MM.1S (cell line): Measurements from ENCODE around the gene C10orf88.

Experiments used
- DNase-seq: peaks from one replicate; pipeline ENCODE4 v3.0.0-alpha.2; 2015
- H2AFZ ChIP-seq: fragments of 300-600 bp; sonication (generic); 2 replicates; pipeline ENCODE4 v1.6.0; 2016; ENCODE audit warnings: antibody characterized with exemption, low read length
- H3F3A ChIP-seq: fragments of 300-600 bp; sonication (generic); 2 replicates; pipeline ENCODE4 v1.6.1; 2016; ENCODE audit warnings: mild to moderate bottlenecking, antibody characterized with exemption, low read length, moderate library complexity, mixed read lengths; ENCODE audit not compliant: insufficient read depth
- H3K27ac ChIP-seq: fragments of 300-600 bp; sonication (generic); 2 replicates; pipeline ENCODE4 v1.5.1; 2016; ENCODE audit warnings: mild to moderate bottlenecking, low read length
- H3K27me3 ChIP-seq: fragments of 300-600 bp; sonication (generic); replicated peaks from 2 replicates; pipeline ENCODE4 v1.6.0; 2016; ENCODE audit warnings: low read length; ENCODE audit not compliant: insufficient read depth
- H3K36me3 ChIP-seq: fragments of 300-600 bp; sonication (generic); replicated peaks from 2 replicates; pipeline ENCODE4 v1.6.1; 2016; ENCODE audit warnings: mild to moderate bottlenecking, low read length, mixed read lengths; ENCODE audit not compliant: insufficient read depth
- H3K4me1 ChIP-seq: fragments of 300-600 bp; sonication (generic); 2 replicates; pipeline ENCODE4 v1.6.1; 2016; ENCODE audit warnings: low read length, mixed read lengths
- H3K4me2 ChIP-seq: fragments of 300-600 bp; sonication (generic); 2 replicates; pipeline ENCODE4 v1.6.0; 2016; ENCODE audit warnings: low read depth, low read length
- H3K4me3 ChIP-seq: fragments of 300-600 bp; sonication (generic); 2 replicates; pipeline ENCODE4 v1.5.1; 2016; ENCODE audit warnings: low read length, mixed read lengths
- H3K79me2 ChIP-seq: fragments of 300-600 bp; sonication (generic); 2 replicates; pipeline ENCODE4 v1.6.1; 2016; ENCODE audit warnings: mixed run types, low read length, mixed read lengths
- H3K9ac ChIP-seq: fragments of 300-600 bp; sonication (generic); 2 replicates; pipeline ENCODE4 v1.6.1; 2016; ENCODE audit warnings: low read length, mixed read lengths
- H3K9me2 ChIP-seq: fragments of 300-600 bp; sonication (generic); replicated peaks from 2 replicates; pipeline ENCODE4 v1.6.1; 2016; ENCODE audit warnings: mild to moderate bottlenecking, low read length, mixed read lengths; ENCODE audit not compliant: insufficient read depth
- H3K9me3 ChIP-seq: fragments of 300-600 bp; sonication (generic); replicated peaks from 2 replicates; pipeline ENCODE4 v1.6.1; 2016; ENCODE audit warnings: mild to moderate bottlenecking, low read length, mixed read lengths; ENCODE audit not compliant: insufficient read depth
- H4K20me1 ChIP-seq: fragments of 300-600 bp; sonication (generic); 2 replicates; pipeline ENCODE4 v1.6.1; 2016; ENCODE audit warnings: mild to moderate bottlenecking, low read length, moderate library complexity, mixed read lengths; ENCODE audit not compliant: insufficient read depth
- CTCF ChIP-seq: fragments of 300-600 bp; sonication (generic); IDR thresholded peaks from 2 replicates; pipeline ENCODE4 v1.5.1; 2016; ENCODE audit warnings: antibody characterized with exemption, low read length, mixed read lengths
- EZH2 ChIP-seq: fragments of 300-600 bp; sonication (generic); optimal IDR thresholded peaks from 2 replicates; pipeline ENCODE3; 2017; ENCODE audit warnings: low read depth, mild to moderate bottlenecking, antibody characterized with exemption, low read length, mixed read lengths
- EZH2phosphoT487 ChIP-seq: fragments of 300-600 bp; sonication (generic); IDR thresholded peaks from 2 replicates; pipeline ENCODE4 v1.6.1; 2018; ENCODE audit warnings: antibody characterized with exemption, low read length

Gene C10orf88

GRCh38 chr10:122986335-122986734, 32.3 kb upstream of the C10orf88 start:
- H3K27ac ChIP-seq, result no peak overlapping the region
- H3K9me2 ChIP-seq, result no peaks in the 10 kb centered on the region
- H2AFZ ChIP-seq, result no peak overlapping the region
- TF ChIP-seq EZH2phosphoT487 (no peak), CTCF (no peak), EZH2 (no peak)
- H3K27me3 ChIP-seq, result no peaks in the 10 kb centered on the region
- H3K4me1 ChIP-seq, result peaks cover 1% of the 10 kb centered on the region; the same call in 1 of the 2 replicates
- H3K9me3 ChIP-seq, result no peaks in the 10 kb centered on the region
- H3K9ac ChIP-seq, result no peak overlapping the region
- no peak for DNase-seq
- no peak overlapping the region for H3K4me2 ChIP-seq
- H3K79me2 ChIP-seq, result no peaks in the 10 kb centered on the region
- no peaks in the 10 kb centered on the region for H3K36me3 ChIP-seq
- H3F3A ChIP-seq, result no peaks in the 10 kb centered on the region
- no peaks in the 10 kb centered on the region for H4K20me1 ChIP-seq
- no peak overlapping the region for H3K4me3 ChIP-seq

- Histone ChIP-seq H3K79me2 (no peaks in the 10 kb centered on the region), H3K4me3 (no peak overlapping the region), H4K20me1 (no peaks in the 10 kb centered on the region), H3K27me3 (no peaks in the 10 kb centered on the region), H3K9me3 (no peaks in the 10 kb centered on the region), H3K4me1 (peaks cover 7% of the 10 kb centered on the region; the same call in 1 of the 2 replicates), H3K36me3 (no peaks in the 10 kb centered on the region), H3F3A (0 out of 2 replicates have a peak, but pooled peaks cover 3% of the 10 kb centered on the region), H3K9me2 (no peaks in the 10 kb centered on the region), H3K9ac (no peak overlapping the region), H3K27ac (no peak overlapping the region), H3K4me2 (no peak overlapping the region), H2AFZ (no peak overlapping the region)
- no peak for DNase-seq
- TF ChIP-seq CTCF, result no peak
Observed at GRCh38 chr10:122984708-122985107, 30.7 kb upstream of the C10orf88 start.

- Histone ChIP-seq H4K20me1 (no peaks in the 10 kb centered on the region), H3K9ac (no peak overlapping the region), H3F3A (0 out of 2 replicates have a peak, but pooled peaks cover 3% of the 10 kb centered on the region), H3K27me3 (no peaks in the 10 kb centered on the region), H3K4me3 (no peak overlapping the region), H3K4me2 (no peak overlapping the region), H3K9me3 (no peaks in the 10 kb centered on the region), H3K9me2 (no peaks in the 10 kb centered on the region), H3K36me3 (no peaks in the 10 kb centered on the region), H3K79me2 (no peaks in the 10 kb centered on the region), H3K27ac (no peak overlapping the region), H2AFZ (no peak overlapping the region), H3K4me1 (peaks cover 7% of the 10 kb centered on the region; the same call in 1 of the 2 replicates)
- TF ChIP-seq CTCF, result no peak
- no peak for TF ChIP-seq EZH2phosphoT487
- TF ChIP-seq EZH2, result no peak
- DNase-seq, result no peak
Observed at GRCh38 chr10:122983898-122984297, 29.9 kb upstream of the C10orf88 start.
